K562 (cell line): Measurements from ENCODE around the gene DNAJC6. TPM values are rescaled to one million over a fixed set of nuclear protein-coding genes. Genes with fewer than 3 reads are reported as not detected.
A peak's percentile ranks its signal among the peaks of the same experiment; 100 is the strongest.

Source experiments
- BRD9 ChIP-seq: fragments of 450-650 bp; IDR thresholded peaks from 2 replicates; pipeline ENCODE4 v1.6.1; 2018; ENCODE audit warnings: low read depth; ENCODE audit not compliant: partially characterized antibody
- CBX3 ChIP-seq, 2 experiments: IDR thresholded peaks; 1 replicate in 1 of 2; 2 replicates in 1 of 2; pipeline ENCODE4 v1.6.1; 2012; ENCODE audit warnings: inconsistent platforms in 2 of 2, low read length in 2 of 2, borderline replicate concordance in 1 of 2, control low read depth in 1 of 2
- FIP1L1 ChIP-seq: fragments of 200-400 bp; formaldehyde crosslinking; IDR thresholded peaks from 2 replicates; pipeline ENCODE4 v1.6.1; 2018; ENCODE audit warnings: mild to moderate bottlenecking, low read depth, low read length; ENCODE audit not compliant: poor library complexity, severe bottlenecking
- FOXM1 ChIP-seq, 2 experiments: fragments of 450-650 bp in 1 of 2; sonication (generic) in 1 of 2; formaldehyde crosslinking in 1 of 2; IDR thresholded peaks; 2 replicates each; pipeline versions ENCODE4 v1.6.1 to v1.9.0; 2017 to 2022; ENCODE audit warnings: low read depth in 2 of 2, mild to moderate bottlenecking in 2 of 2, missing genetic modification reagents in 1 of 2, moderate library complexity in 1 of 2
- GTF2F1 ChIP-seq: IDR thresholded peaks from 2 replicates; pipeline ENCODE4 v1.6.1; 2011; ENCODE audit warnings: low read depth, low read length, improper control_type of control experiment
- HOXB6 ChIP-seq: fragments of 250-450 bp; sonication (Bioruptor Pico); IDR thresholded peaks from 2 replicates; pipeline ENCODE4 v1.5.1; 2022; ENCODE audit warnings: mild to moderate bottlenecking, borderline replicate concordance
- MECOM ChIP-seq: fragments of 250-450 bp; sonication (Bioruptor Pico); IDR thresholded peaks from 2 replicates; pipeline ENCODE4 v1.8.0; 2022; ENCODE audit warnings: inconsistent platforms
- NCOR1 ChIP-seq: fragments of 450-650 bp; IDR thresholded peaks from 2 replicates; pipeline ENCODE4 v1.6.1; 2016; ENCODE audit warnings: mild to moderate bottlenecking, moderate library complexity
- NFRKB ChIP-seq: fragments of 450-650 bp; IDR thresholded peaks from 2 replicates; pipeline ENCODE4 v1.6.1; 2016; ENCODE audit warnings: low read depth
- PCBP2 ChIP-seq: fragments of 200-400 bp; formaldehyde crosslinking; IDR thresholded peaks from 2 replicates; pipeline ENCODE4 v1.6.1; 2018; ENCODE audit warnings: low read length, low read depth, mild to moderate bottlenecking, moderate library complexity; ENCODE audit not compliant: poor library complexity, severe bottlenecking
- PKNOX1 ChIP-seq: fragments of 450-650 bp; IDR thresholded peaks from 2 replicates; pipeline ENCODE4 v1.6.1; 2016
- TAL1 ChIP-seq: fragments of 450-650 bp; IDR thresholded peaks from 2 replicates; pipeline ENCODE4 v1.6.1; 2016; ENCODE audit warnings: mild to moderate bottlenecking
- TBL1XR1 ChIP-seq, 2 experiments: IDR thresholded peaks; 2 replicates each; pipeline ENCODE4 v1.6.1; 2012; ENCODE audit warnings: improper control_type of control experiment in 2 of 2, low read length in 2 of 2, mild to moderate bottlenecking in 1 of 2
- ZFPM2 ChIP-seq: fragments of 250-450 bp; sonication (Bioruptor Pico); IDR thresholded peaks from 2 replicates; pipeline ENCODE4 v1.5.1; 2022; ENCODE audit warnings: mild to moderate bottlenecking
- polyA plus RNA-seq, 8 experiments: library from polyadenylated mRNA; depleted of rRNA in 4 of 8; stranded (reverse) in 5 of 8; unstranded in 3 of 8; fragments of >200 nt; fragmentation: Nextera tagmentation in 2 of 8; fragmentation: Illumina TruSeq in 1 of 8; extraction: Ambion mirVana in 2 of 8; extraction: Trizol in 1 of 8; gene quantifications; 2 replicates each; pipeline versions ENCODE4 v1.2.1 to v1.2.3, GENCODE V29; 2011 to 2014; ENCODE audit warnings: inconsistent platforms in 1 of 8, missing spikeins in 1 of 8
- total RNA-seq, 7 experiments: library from RNA; depleted of rRNA in 6 of 7; stranded (reverse); fragments of >200 nt in 6 of 7; fragmentation: Illumina TruSeq in 2 of 7; extraction: Trizol in 2 of 7; gene quantifications; 2 replicates each; pipeline versions ENCODE4 v1.2.1 to v1.2.3, GENCODE V29; 2011 to 2021; ENCODE audit warnings: low replicate concordance in 1 of 7
- TF ChIP-seq, protein P1 (sequence below): sonication (generic); IDR thresholded peaks from 2 replicates; pipeline ENCODE4 v1.6.1; 2016

DNAJC6 gene
- total and polyA plus RNA-seq, 9 of the 15 experiments (the other 6 are each of a cell fraction or from before 2014, with no cell fraction given), result 6.7 to 78.7 (median 28.0) TPM

DNA sequence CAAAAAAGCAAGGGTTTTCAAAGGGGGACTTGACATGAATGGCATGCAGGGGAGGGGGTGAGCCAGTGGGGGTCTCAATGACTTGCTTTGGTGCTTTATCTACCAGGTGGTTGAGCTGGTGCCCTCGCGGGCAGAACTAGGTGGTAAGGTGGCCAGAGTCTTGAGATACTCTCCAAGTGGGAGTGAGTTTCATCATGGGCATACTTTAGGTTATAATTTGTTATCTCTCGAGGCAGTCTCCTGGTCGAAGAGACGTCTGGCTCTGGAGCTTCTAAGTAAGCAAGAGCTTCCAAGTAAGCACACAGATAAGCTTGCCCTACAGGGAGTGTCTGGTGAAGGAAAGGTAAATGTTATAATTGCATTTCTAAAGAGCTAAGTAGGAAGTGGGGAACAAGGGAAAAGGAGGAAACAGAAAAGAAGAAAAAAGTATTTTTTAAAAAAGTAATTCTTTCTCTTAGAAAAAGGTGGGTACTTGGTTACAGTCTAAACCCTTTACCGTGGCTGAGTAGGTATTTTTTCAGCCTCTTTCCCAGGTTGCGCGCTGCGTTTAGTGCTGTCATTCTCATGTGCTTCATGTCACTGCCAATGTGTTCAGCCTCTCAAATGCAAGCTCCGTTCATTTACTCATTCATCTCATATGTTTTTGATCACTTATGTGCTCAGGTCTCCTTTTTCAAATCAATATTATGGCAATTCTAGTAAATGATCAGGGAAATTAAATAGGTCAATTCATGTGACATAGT, 31.6 kb upstream of the DNAJC6 start (continued):
- TF ChIP-seq, protein P1, sequence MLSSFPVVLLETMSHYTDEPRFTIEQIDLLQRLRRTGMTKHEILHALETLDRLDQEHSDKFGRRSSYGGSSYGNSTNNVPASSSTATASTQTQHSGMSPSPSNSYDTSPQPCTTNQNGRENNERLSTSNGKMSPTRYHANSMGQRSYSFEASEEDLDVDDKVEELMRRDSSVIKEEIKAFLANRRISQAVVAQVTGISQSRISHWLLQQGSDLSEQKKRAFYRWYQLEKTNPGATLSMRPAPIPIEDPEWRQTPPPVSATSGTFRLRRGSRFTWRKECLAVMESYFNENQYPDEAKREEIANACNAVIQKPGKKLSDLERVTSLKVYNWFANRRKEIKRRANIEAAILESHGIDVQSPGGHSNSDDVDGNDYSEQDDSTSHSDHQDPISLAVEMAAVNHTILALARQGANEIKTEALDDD, result peak; percentile 78; the same call in 1 of the 2 replicates
- TF ChIP-seq HOXB6 (CRISPR knock-in tag) (no peak), MECOM (CRISPR knock-in tag) (peak; percentile 87), TAL1 (peak; percentile 83), FOXM1 (IDR thresholded peaks at IDR 0.05; ENCODE audit: low read depth) (peak; percentile 77), FOXM1 (CRISPR knock-in tag; IDR thresholded peaks at IDR 0.05; ENCODE audit: low read depth) (no peak), BRD9 (peak; percentile 70), NFRKB (no peak), ZFPM2 (CRISPR knock-in tag) (no peak), GTF2F1 (no peak), NCOR1 (peak; percentile 91), CBX3 (IDR thresholded peaks at IDR 0.05; ENCODE audit: borderline replicate concordance in 1 of 2, low read length in 2 of 2) (peak in 1 of 2 experiments; percentile 53; a peak in 1 of 3 replicates), PKNOX1 (no peak; the same call in 1 of the 2 replicates), PCBP2 (no peak), TBL1XR1 (IDR thresholded peaks at IDR 0.05; ENCODE audit: low read length in 2 of 2) (peak; percentile 54 to 90; a peak in 2 of 4 replicates), FIP1L1 (no peak)
